Right renal cortex interstitium (tissue), 3 donors: ENCODE results near the gene MEIS3. TPM values are rescaled to one million over a fixed set of nuclear protein-coding genes. Genes with fewer than 3 reads are reported as not detected.

Experiments
- DNase-seq, 3 donors: peaks; one replicate each; pipeline ENCODE4 v3.0.0-alpha.2; 2013; ENCODE audit warnings: low read depth in 3 of 3, low spot score in 2 of 3
- polyA plus RNA-seq, 3 donors: library from polyadenylated mRNA; unstranded; fragments of 120-200 nt; gene quantifications; one replicate each; pipeline ENCODE4 v1.2.1, GENCODE V29; 2013; ENCODE audit not compliant: insufficient read length in 3 of 3

Gene MEIS3
- 10 to 100 TPM; 15.3 to 19.2 (median 17.9) TPM for polyA plus RNA-seq

- no peak for DNase-seq
Measured at GRCh38 chr19:47419030-47419783, at the start of gene MEIS3. Gene MEIS3, minus strand, starts transcription at chr19:47419527. Its CDS starts 446 bp downstream, at chr19:47419081.

- no peak for DNase-seq
Measured at GRCh38 chr19:47467914-47468313, 48.6 kb upstream of the MEIS3 start.

GRCh38 chr19:47465957-47466356, 46.6 kb upstream of the MEIS3 start:
- no peak for DNase-seq

- no peak for DNase-seq
Measured at GRCh38 chr19:47464675-47465419, 45.5 kb upstream of the MEIS3 start.

- no peak for DNase-seq
Measured at GRCh38 chr19:47461876-47462275, 42.5 kb upstream of the MEIS3 start.

GRCh38 chr19:47459477-47459876, 40.1 kb upstream of the MEIS3 start:
- no peak for DNase-seq

GRCh38 chr19:47458672-47459071, 39.3 kb upstream of the MEIS3 start:
- DNase-seq: no peak

GRCh38 chr19:47456721-47457474, 37.6 kb upstream of the MEIS3 start:
- DNase-seq: no peak

GRCh38 chr19:47450478-47450877, 31.2 kb upstream of the MEIS3 start:
- DNase-seq: no peak

- DNase-seq: no peak
Measured at GRCh38 chr19:47448360-47448727, 29.0 kb upstream of the MEIS3 start.

GRCh38 chr19:47447470-47448359, 28.4 kb upstream of the MEIS3 start:
- DNase-seq: no peak

GRCh38 chr19:47446534-47447469, 27.5 kb upstream of the MEIS3 start:
- DNase-seq: no peak

- DNase-seq: no peak
Measured at GRCh38 chr19:47445937-47446402, 26.6 kb upstream of the MEIS3 start.

GRCh38 chr19:47445527-47445926, 26.2 kb upstream of the MEIS3 start:
- DNase-seq: no peak

- no peak for DNase-seq
Measured at GRCh38 chr19:47444388-47444821, 25.1 kb upstream of the MEIS3 start.

GRCh38 chr19:47443331-47443730, 24.0 kb upstream of the MEIS3 start:
- DNase-seq: no peak

GRCh38 chr19:47438793-47439220, 19.5 kb upstream of the MEIS3 start:
- no peak for DNase-seq

- no peak for DNase-seq
Measured at GRCh38 chr19:47437500-47437899, 18.2 kb upstream of the MEIS3 start.
